Skeletal muscle satellite cell (primary cell): ENCODE measurements around the gene ZNF346.

Source experiments
- H3K27me3 ChIP-seq: 2 replicates; pipeline ENCODE4 v1.7.0; 2013; ENCODE audit warnings: low read length; ENCODE audit not compliant: control insufficient read depth, insufficient read depth
- H3K36me3 ChIP-seq: 2 replicates; pipeline ENCODE4 v1.7.0; 2013; ENCODE audit warnings: mild to moderate bottlenecking, control low read depth, low read length; ENCODE audit not compliant: insufficient read depth
- H3K4me1 ChIP-seq: 2 replicates; pipeline ENCODE4 v1.7.0; 2013; ENCODE audit warnings: low read length; ENCODE audit not compliant: control insufficient read depth, insufficient read depth
- H3K4me2 ChIP-seq: 2 replicates; pipeline ENCODE4 v1.7.0; 2013; ENCODE audit warnings: mild to moderate bottlenecking, low read length
- H3K4me3 ChIP-seq: 2 replicates; pipeline ENCODE4 v1.7.0; 2013; ENCODE audit warnings: low read length
- H3K9ac ChIP-seq: 2 replicates; pipeline ENCODE4 v1.7.0; 2013; ENCODE audit warnings: mild to moderate bottlenecking, low read depth, low read length, moderate library complexity
- H3K9me3 ChIP-seq: replicated peaks from 2 replicates; pipeline ENCODE4 v1.7.0; 2013; ENCODE audit warnings: mild to moderate bottlenecking, control low read depth, low read length

Gene ZNF346

GRCh38 chr5:177097016-177097985, 74.8 kb downstream of the ZNF346 start:
- H3K9me3 ChIP-seq: no peaks in the 10 kb centered on the region
- H3K4me2 ChIP-seq: no peak overlapping the region
- H3K4me3 ChIP-seq: no peak overlapping the region
- peaks cover 45% of the 10 kb centered on the region for H3K4me1 ChIP-seq
- H3K27me3 ChIP-seq: peaks cover 11% of the 10 kb centered on the region
- peak overlapping the region; percentile 37 for H3K9ac ChIP-seq
- H3K36me3 ChIP-seq: no peaks in the 10 kb centered on the region

GRCh38 chr5:177098120-177098469, 75.6 kb downstream of the ZNF346 start:
- Histone ChIP-seq H3K4me1 (peaks cover 45% of the 10 kb centered on the region), H3K9me3 (no peaks in the 10 kb centered on the region), H3K36me3 (no peaks in the 10 kb centered on the region), H3K4me3 (peak overlapping the region; percentile 25), H3K27me3 (peaks cover 5% of the 10 kb centered on the region), H3K9ac (peak overlapping the region; percentile 37), H3K4me2 (peak overlapping the region; percentile 52)

- Histone ChIP-seq H3K4me3 (peak overlapping the region; percentile 42), H3K27me3 (peaks cover 5% of the 10 kb centered on the region), H3K9me3 (no peaks in the 10 kb centered on the region), H3K9ac (peak overlapping the region; percentile 78), H3K4me1 (peaks cover 45% of the 10 kb centered on the region), H3K36me3 (no peaks in the 10 kb centered on the region), H3K4me2 (peak overlapping the region; percentile 61)
Measured at GRCh38 chr5:177098470-177099141, 76.1 kb downstream of the ZNF346 start.

- H3K36me3 ChIP-seq: no peaks in the 10 kb centered on the region
- H3K9me3 ChIP-seq: no peaks in the 10 kb centered on the region
- H3K9ac ChIP-seq: peak overlapping the region; percentile 40
- no peak overlapping the region for H3K4me3 ChIP-seq
- no peak overlapping the region for H3K4me2 ChIP-seq
- peaks cover 5% of the 10 kb centered on the region for H3K27me3 ChIP-seq
- peaks cover 40% of the 10 kb centered on the region for H3K4me1 ChIP-seq
Measured at GRCh38 chr5:177099422-177100093, 77.1 kb downstream of the ZNF346 start.

GRCh38 chr5:177100714-177101121, 78.2 kb downstream of the ZNF346 start:
- H3K4me2 ChIP-seq: no peak overlapping the region
- peaks cover 2% of the 10 kb centered on the region for H3K27me3 ChIP-seq
- H3K9ac ChIP-seq: peak overlapping the region; percentile 30
- H3K4me3 ChIP-seq: no peak overlapping the region
- peaks cover 37% of the 10 kb centered on the region for H3K4me1 ChIP-seq
- no peaks in the 10 kb centered on the region for H3K36me3 ChIP-seq
- H3K9me3 ChIP-seq: no peaks in the 10 kb centered on the region

GRCh38 chr5:177103523-177104253, 81.2 kb downstream of the ZNF346 start:
- no peak overlapping the region for H3K4me2 ChIP-seq
- peaks cover 27% of the 10 kb centered on the region for H3K4me1 ChIP-seq
- peaks cover 7% of the 10 kb centered on the region for H3K27me3 ChIP-seq
- H3K4me3 ChIP-seq: no peak overlapping the region
- H3K9me3 ChIP-seq: no peaks in the 10 kb centered on the region
- H3K9ac ChIP-seq: no peak overlapping the region
- H3K36me3 ChIP-seq: no peaks in the 10 kb centered on the region

GRCh38 chr5:177105691-177106476, 83.4 kb downstream of the ZNF346 start:
- Histone ChIP-seq H3K9ac (no peak overlapping the region), H3K27me3 (peaks cover 7% of the 10 kb centered on the region), H3K4me2 (peak overlapping the region; percentile 29), H3K9me3 (no peaks in the 10 kb centered on the region), H3K4me3 (no peak overlapping the region), H3K36me3 (no peaks in the 10 kb centered on the region), H3K4me1 (peaks cover 9% of the 10 kb centered on the region)

GRCh38 chr5:177107159-177107558, 84.7 kb downstream of the ZNF346 start:
- Histone ChIP-seq H3K9ac (no peak overlapping the region), H3K27me3 (peaks cover 7% of the 10 kb centered on the region), H3K4me2 (no peak overlapping the region), H3K36me3 (no peaks in the 10 kb centered on the region), H3K4me3 (no peak overlapping the region), H3K9me3 (no peaks in the 10 kb centered on the region), H3K4me1 (peaks cover 9% of the 10 kb centered on the region)

- Histone ChIP-seq H3K4me3 (no peak overlapping the region), H3K9me3 (no peaks in the 10 kb centered on the region), H3K36me3 (no peaks in the 10 kb centered on the region), H3K9ac (no peak overlapping the region), H3K27me3 (peaks cover 7% of the 10 kb centered on the region), H3K4me1 (peaks cover 9% of the 10 kb centered on the region), H3K4me2 (no peak overlapping the region)
Measured at GRCh38 chr5:177109810-177110209, 87.3 kb downstream of the ZNF346 start.

GRCh38 chr5:177111720-177112394, 89.4 kb downstream of the ZNF346 start:
- no peaks in the 10 kb centered on the region for H3K27me3 ChIP-seq
- peaks cover 4% of the 10 kb centered on the region for H3K4me1 ChIP-seq

More at GRCh38 chr5:177111720-177112394, 89.4 kb downstream of the ZNF346 start:
- no peaks in the 10 kb centered on the region for H3K9me3 ChIP-seq
- peak overlapping the region; percentile 57 for H3K4me2 ChIP-seq
- H3K4me3 ChIP-seq: no peak overlapping the region
- no peaks in the 10 kb centered on the region for H3K36me3 ChIP-seq
- H3K9ac ChIP-seq: no peak overlapping the region
